ENCODE measurements around the gene EFEMP1. TPM values are rescaled to one million over a fixed set of nuclear protein-coding genes. Genes with fewer than 3 reads are reported as not detected.

Gene EFEMP1
- total and polyA plus RNA-seq, 12 donors = 15.7 to 157 (median 32.5) TPM

- peak in 1 of 2 donors; percentile 28 for DNase-seq
Observed at GRCh38 chr2:55862673-55863390, 60.8 kb downstream of the EFEMP1 start.

GRCh38 chr2:55862246-55862645 is 61.3 kb downstream of the EFEMP1 start:
- TF ChIP-seq CTCF (IDR thresholded peaks at IDR 0.05) = no peak
- DNase-seq = no peak
- intact Hi-C loops (cut with DNase I) = no loop called here

More at GRCh38 chr2:55862673-55863390, 60.8 kb downstream of the EFEMP1 start:
- intact Hi-C loops (cut with DNase I) = no loop called here
- Histone ChIP-seq H3K4me1 (peaks cover 5 to 15% (median 12%) of the 10 kb centered on the region in 9 donors), H3K27ac (peak overlapping the region in 8 of 10 donors; percentile 5 to 78 (median 55)), H3K27me3 (no peaks in the 10 kb centered on the region), H3K9me3 (no peaks in the 10 kb centered on the region), H3K36me3 (peaks cover 0 to 3% (median 0%) of the 10 kb centered on the region in 9 donors), H3K4me3 (no peak overlapping the region)
- peak; percentile 71 to 95 (median 88) for ATAC-seq
- no peak for TF ChIP-seq CTCF (IDR thresholded peaks at IDR 0.05)
- 82 to 86% methylated on average over 7 of the region's 7 CpGs for WGBS, 2 donors

GRCh38 chr2:55861733-55862132 is 61.8 kb downstream of the EFEMP1 start:
- WGBS, 2 donors = 88% methylated on average over 6 of the region's 6 CpGs
- intact Hi-C loops (cut with DNase I) = no loop called here
- Histone ChIP-seq H3K9me3 (no peaks in the 10 kb centered on the region), H3K36me3 (no peaks in the 10 kb centered on the region), H3K4me3 (no peak overlapping the region), H3K4me1 (peaks cover 5 to 18% (median 14%) of the 10 kb centered on the region in 9 donors), H3K27ac (peak overlapping the region in 8 of 10 donors; percentile 5 to 78 (median 57)), H3K27me3 (no peaks in the 10 kb centered on the region)
- no peak for TF ChIP-seq CTCF (IDR thresholded peaks at IDR 0.05)
- ATAC-seq (peak in 2 of 8 donors; percentile 8 to 32), DNase-seq (no peak)

More at GRCh38 chr2:55862246-55862645, 61.3 kb downstream of the EFEMP1 start:
- H3K36me3 ChIP-seq = no peaks in the 10 kb centered on the region
- ATAC-seq = peak; percentile 51 to 88 (median 72)
- no peak overlapping the region for H3K4me3 ChIP-seq
- H3K4me1 ChIP-seq = peaks cover 5 to 15% (median 12%) of the 10 kb centered on the region in 9 donors
- no peaks in the 10 kb centered on the region for H3K9me3 ChIP-seq
- WGBS, 2 donors = 48 to 52% methylated on average over 3 of the region's 3 CpGs
- peak overlapping the region in 8 of 10 donors; percentile 5 to 78 (median 55) for H3K27ac ChIP-seq
- H3K27me3 ChIP-seq = no peaks in the 10 kb centered on the region

GRCh38 chr2:55860832-55861231 is 62.8 kb downstream of the EFEMP1 start:
- WGBS, 2 donors = 78% methylated on average over 2 of the region's 2 CpGs
- peaks cover 5 to 20% (median 14%) of the 10 kb centered on the region in 9 donors for H3K4me1 ChIP-seq
- H3K27ac ChIP-seq = peak overlapping the region in 1 of 10 donors; percentile 78
- TF ChIP-seq CTCF (IDR thresholded peaks at IDR 0.05) = no peak
- no peaks in the 10 kb centered on the region for H3K27me3 ChIP-seq
- ATAC-seq = no peak
- H3K4me3 ChIP-seq = no peak overlapping the region
- no peaks in the 10 kb centered on the region for H3K9me3 ChIP-seq
- intact Hi-C loops (cut with DNase I) = no loop called here
- H3K36me3 ChIP-seq = no peaks in the 10 kb centered on the region
- DNase-seq = no peak

Data from heart right ventricle (tissue), 16 donors.